SH-SY5Y (cell line): ENCODE data around the gene ABI1.

Experiments used
- GATA2 ChIP-seq: IDR thresholded peaks from 2 replicates; pipeline ENCODE4 v1.6.1; 2011; ENCODE audit warnings: mild to moderate bottlenecking, low read depth, low read length
- GATA3 ChIP-seq: IDR thresholded peaks from 2 replicates; pipeline ENCODE4 v1.6.1; 2011; ENCODE audit warnings: low read depth, mild to moderate bottlenecking, low read length, moderate library complexity

DNA sequence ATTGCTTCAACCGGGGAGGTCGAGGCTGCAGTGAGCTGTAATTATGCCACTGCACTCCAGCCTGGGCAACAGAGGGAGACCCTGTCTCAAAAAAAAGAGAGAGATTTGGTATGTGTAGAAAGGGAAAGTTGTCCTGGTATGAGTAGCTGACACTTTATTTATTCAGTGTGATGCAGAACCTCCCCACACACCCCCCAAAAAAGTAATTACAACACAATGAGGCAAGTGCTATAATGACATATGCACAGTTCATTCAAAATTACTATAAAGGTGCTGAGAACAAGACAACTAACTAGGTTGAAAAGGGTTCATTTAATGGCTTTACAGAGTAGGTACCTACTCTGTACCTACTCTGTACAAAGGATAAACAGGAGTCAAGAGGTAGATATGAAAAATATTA lies 83.1 kb downstream of the ABI1 start:
- TF ChIP-seq GATA2: no peak
- TF ChIP-seq GATA3: no peak
